Testis (tissue), 3 donors: Measurements from ENCODE around the gene SERINC2. TPM values are rescaled to one million over a fixed set of nuclear protein-coding genes. Genes with fewer than 3 reads are reported as not detected.

Experiments used
- DNase-seq: peaks from one replicate; pipeline ENCODE4 v3.0.0-alpha.2; 2019
- H3K27ac ChIP-seq, 2 donors: fragments of 200-600 bp; sonication (generic); one replicate each; pipeline ENCODE4 v1.5.1; 2019
- H3K27me3 ChIP-seq: fragments of 200-600 bp; sonication (generic); one replicate; pipeline ENCODE4 v1.5.1; 2019
- H3K36me3 ChIP-seq: fragments of 200-600 bp; sonication (generic); one replicate; pipeline ENCODE4 v1.5.1; 2017; ENCODE audit warnings: low read depth; ENCODE audit errors: missing control alignments
- H3K4me1 ChIP-seq: fragments of 200-600 bp; sonication (generic); one replicate; pipeline ENCODE4 v1.5.1; 2019
- H3K4me3 ChIP-seq, 2 donors: fragments of 200-600 bp; sonication (generic); one replicate each; pipeline ENCODE4 v1.5.1; 2017 to 2019
- H3K9me3 ChIP-seq: fragments of 200-600 bp; sonication (generic); one replicate; pipeline ENCODE4 v1.5.1; 2017
- POLR2A ChIP-seq: fragments of 450-650 bp; IDR thresholded peaks from one replicate; pipeline ENCODE4 v1.6.1; 2017; ENCODE audit warnings: antibody characterized with exemption, mild to moderate bottlenecking, moderate library complexity
- WGBS, 2 donors: methylation state at CpG; one replicate each; pipeline ENCODE4 v1.1.5; 2018; 5-methylcytosine and 5-hydroxymethylcytosine counted together
- intact Hi-C: fragments of 100-400 bp; cut with DNase I; formaldehyde crosslinking; loops from one replicate; pipeline ENCODE4 v1.15.1; 2023; ENCODE audit warnings: low total_unique reads
- polyA plus RNA-seq: library from polyadenylated mRNA; stranded (reverse); fragments of 350-450 nt; fragmentation: Illumina TruSeq; extraction: RNeasy Lipid Tissue Mini Kit (QIAGEN cat#74804); gene quantifications from one replicate; pipeline ENCODE4 v1.2.3, GENCODE V29; 2014; ENCODE audit warnings: low read depth, low replicate concordance; ENCODE audit not compliant: insufficient read depth
- total RNA-seq, 2 donors: library from RNA; depleted of rRNA; stranded (reverse); fragments of >200 nt; gene quantifications; one replicate each; pipeline ENCODE4 v1.2.3, GENCODE V29; 2016
- TF ChIP-seq, protein P1 (sequence below), 3 experiments: fragments of 450-650 bp in 2 of 3; fragments of 200-600 bp in 1 of 3; sonication (generic) in 1 of 3; IDR thresholded peaks; one replicate each; pipeline ENCODE4 v1.5.1; 2016 to 2019; ENCODE audit warnings: antibody characterized with exemption in 3 of 3, mild to moderate bottlenecking in 2 of 3, moderate library complexity in 1 of 3

The SERINC2 gene
- total and polyA plus RNA-seq, 3 donors from 2014 or later = 9.5 to 21.7 (median 10.8) TPM

DNA sequence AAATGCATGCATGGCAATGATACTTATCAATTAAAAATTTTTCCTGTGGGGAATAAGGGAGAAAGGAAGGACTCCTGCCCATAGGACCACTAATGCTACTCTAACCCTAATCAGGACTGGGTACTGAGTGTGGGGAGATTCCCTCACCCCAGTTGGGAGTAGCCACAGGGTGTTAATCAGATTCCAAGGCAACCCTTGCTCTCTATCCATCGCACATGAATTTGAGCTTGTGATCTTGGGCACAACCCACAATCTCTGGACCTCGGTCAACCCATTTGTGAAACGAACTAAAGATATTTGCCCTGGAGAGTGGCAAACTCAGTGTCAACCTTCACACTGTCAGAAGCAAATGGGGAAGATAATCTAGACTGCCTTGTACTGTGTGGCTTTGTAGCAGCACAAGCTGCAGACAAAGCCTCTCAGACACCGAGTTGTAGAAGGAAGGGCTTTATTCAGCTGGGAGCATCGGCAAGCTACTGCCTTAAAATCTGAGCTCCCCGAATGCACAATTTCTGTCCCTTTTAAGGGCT is 69.5 kb downstream of the SERINC2 start:
- DNase-seq = no peak
- Histone ChIP-seq H3K36me3 (no peaks in the 10 kb centered on the region), H3K4me3 (no peak overlapping the region), H3K9me3 (no peaks in the 10 kb centered on the region), H3K4me1 (no peaks in the 10 kb centered on the region), H3K27me3 (no peaks in the 10 kb centered on the region), H3K27ac (no peak overlapping the region)
- TF ChIP-seq, protein P1, sequence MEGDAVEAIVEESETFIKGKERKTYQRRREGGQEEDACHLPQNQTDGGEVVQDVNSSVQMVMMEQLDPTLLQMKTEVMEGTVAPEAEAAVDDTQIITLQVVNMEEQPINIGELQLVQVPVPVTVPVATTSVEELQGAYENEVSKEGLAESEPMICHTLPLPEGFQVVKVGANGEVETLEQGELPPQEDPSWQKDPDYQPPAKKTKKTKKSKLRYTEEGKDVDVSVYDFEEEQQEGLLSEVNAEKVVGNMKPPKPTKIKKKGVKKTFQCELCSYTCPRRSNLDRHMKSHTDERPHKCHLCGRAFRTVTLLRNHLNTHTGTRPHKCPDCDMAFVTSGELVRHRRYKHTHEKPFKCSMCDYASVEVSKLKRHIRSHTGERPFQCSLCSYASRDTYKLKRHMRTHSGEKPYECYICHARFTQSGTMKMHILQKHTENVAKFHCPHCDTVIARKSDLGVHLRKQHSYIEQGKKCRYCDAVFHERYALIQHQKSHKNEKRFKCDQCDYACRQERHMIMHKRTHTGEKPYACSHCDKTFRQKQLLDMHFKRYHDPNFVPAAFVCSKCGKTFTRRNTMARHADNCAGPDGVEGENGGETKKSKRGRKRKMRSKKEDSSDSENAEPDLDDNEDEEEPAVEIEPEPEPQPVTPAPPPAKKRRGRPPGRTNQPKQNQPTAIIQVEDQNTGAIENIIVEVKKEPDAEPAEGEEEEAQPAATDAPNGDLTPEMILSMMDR (IDR thresholded peaks at IDR 0.05) = no peak
- no peak for TF ChIP-seq POLR2A
- whole genome bisulfite sequencing, 2 donors = 93 to 94% methylated on average over 6 of the region's 6 CpGs
- intact Hi-C loops = no loop called here

DNA sequence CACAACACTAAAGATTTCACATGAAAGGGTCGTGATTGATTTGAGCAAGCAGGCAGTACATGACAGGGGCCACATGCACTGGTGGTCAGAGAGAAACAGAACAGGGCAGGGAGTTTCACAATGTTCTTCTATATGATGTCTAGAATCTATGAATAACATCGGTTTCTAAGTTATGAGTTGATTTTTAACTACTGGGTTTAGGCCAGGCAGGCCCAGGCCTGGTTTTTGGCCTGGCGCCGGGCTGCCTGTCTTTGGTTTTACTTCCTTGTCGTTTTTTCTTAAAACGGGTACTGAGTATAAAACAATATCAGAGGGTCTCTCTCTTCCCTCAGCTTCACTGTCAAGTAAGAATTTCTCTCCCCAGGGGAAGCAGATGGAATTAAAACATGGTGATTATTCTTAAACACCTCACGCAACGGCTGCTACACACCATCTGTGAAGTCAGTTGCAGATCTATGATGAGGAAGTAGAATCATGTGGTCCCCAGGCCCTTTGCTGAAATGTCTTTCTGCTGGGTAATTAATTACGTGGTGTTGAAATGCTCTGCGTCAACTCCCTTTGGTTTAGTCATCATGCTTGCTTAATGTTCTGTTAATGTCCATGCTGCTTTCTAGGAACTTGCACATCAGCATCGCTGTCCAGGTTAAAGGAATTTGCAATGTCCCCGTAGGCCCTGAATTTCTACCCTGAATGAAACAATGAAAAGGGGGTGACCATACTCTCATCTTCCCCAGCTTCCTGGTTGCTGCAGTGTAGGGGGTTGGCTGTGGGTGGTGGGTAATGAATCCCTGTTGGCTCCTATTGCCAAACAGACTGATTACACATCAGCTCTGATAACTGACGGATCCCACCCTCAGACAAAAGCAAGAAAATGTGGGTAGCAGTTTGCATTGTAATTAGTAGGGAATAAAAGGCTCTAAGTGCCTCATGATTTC is 70.3 kb downstream of the SERINC2 start:
- Histone ChIP-seq H3K9me3 (no peaks in the 10 kb centered on the region), H3K27ac (no peak overlapping the region), H3K27me3 (no peaks in the 10 kb centered on the region), H3K36me3 (no peaks in the 10 kb centered on the region), H3K4me1 (no peaks in the 10 kb centered on the region), H3K4me3 (no peak overlapping the region)
- TF ChIP-seq, protein P1 (IDR thresholded peaks at IDR 0.05) = no peak
- TF ChIP-seq POLR2A = no peak
- intact Hi-C loops = no loop called here
- DNase-seq = peak; percentile 34
- WGBS, 2 donors = 74 to 76% methylated on average over 13 of the region's 13 CpGs

Other genes with a start within 250 kb of the SERINC2 start
- 1 to 10 TPM in 1 of 2 donors, under 1 TPM in 1; 0.39 to 1.4 TPM for gene NKAIN1, start 173.3 kb upstream of the SERINC2 start, total RNA-seq
- 1.5 TPM for gene NKAIN1, start 173.3 kb upstream of the SERINC2 start, polyA plus RNA-seq
- gene SNRNP40, start 116.4 kb upstream of the SERINC2 start, total RNA-seq = 10 to 100 TPM; 65.3 to 75.1 TPM
- gene SNRNP40, start 116.4 kb upstream of the SERINC2 start, polyA plus RNA-seq = 52.8 TPM
- gene ZCCHC17, start 116.2 kb upstream of the SERINC2 start, total RNA-seq = 10 to 100 TPM; 61.1 to 75.0 TPM
- 105 TPM for gene ZCCHC17, start 116.2 kb upstream of the SERINC2 start, polyA plus RNA-seq
- gene FABP3, start 40.1 kb upstream of the SERINC2 start, total RNA-seq = 10 to 100 TPM; 28.3 to 34.3 TPM
- 67.5 TPM for gene FABP3, start 40.1 kb upstream of the SERINC2 start, polyA plus RNA-seq
- gene TINAGL1, start 163.3 kb downstream of the SERINC2 start, total RNA-seq = 10 to 100 TPM; 16.4 to 23.2 TPM
- 24.6 TPM for gene TINAGL1, start 163.3 kb downstream of the SERINC2 start, polyA plus RNA-seq
- gene HCRTR1, start 204.5 kb downstream of the SERINC2 start, total RNA-seq = under 1 TPM; 0.19 to 0.31 TPM
- not detected for gene HCRTR1, start 204.5 kb downstream of the SERINC2 start, polyA plus RNA-seq
- gene PEF1, start 231.7 kb downstream of the SERINC2 start, total RNA-seq = 100 to 1,000 TPM in 1 of 2 donors, 10 to 100 TPM in 1; 73.5 to 124 TPM
- 81.4 TPM for gene PEF1, start 231.7 kb downstream of the SERINC2 start, polyA plus RNA-seq